Thyroid gland (tissue), 4 donors: Measurements from ENCODE around the gene BRAT1. TPM values are rescaled to one million over a fixed set of nuclear protein-coding genes. Genes with fewer than 3 reads are reported as not detected.
"Not testable (repeated sequence)": the region's sequence is repeated elsewhere in the genome, so short reads cannot be mapped to it uniquely, and the experiment has no call there.

Experiments used
- DNase-seq, 2 donors: peaks; one replicate each; pipeline ENCODE4 v3.0.0-alpha.2; 2019
- H3K27ac ChIP-seq, 3 donors: fragments of 200-600 bp; sonication (generic); 1 replicate in 2 of 3; 2 replicates in 1 of 3; pipeline ENCODE4 v1.5.1; 2016 to 2019; ENCODE audit warnings: mild to moderate bottlenecking in 1 of 3, moderate library complexity in 1 of 3
- H3K27me3 ChIP-seq: fragments of 200-600 bp; sonication (generic); one replicate; pipeline ENCODE4 v1.5.1; 2019
- H3K36me3 ChIP-seq, 2 donors: fragments of 200-600 bp; sonication (generic); one replicate each; pipeline ENCODE4 v1.5.1; 2016 to 2019
- H3K4me1 ChIP-seq, 2 donors: fragments of 200-600 bp; sonication (generic); one replicate each; pipeline ENCODE4 v1.5.1; 2017 to 2019
- H3K4me3 ChIP-seq, 3 donors: fragments of 200-600 bp; sonication (generic); replicated peaks in 1 of 3; 1 replicate in 2 of 3; 2 replicates in 1 of 3; pipeline ENCODE4 v1.5.1; 2016; ENCODE audit warnings: mild to moderate bottlenecking in 1 of 3
- H3K9me3 ChIP-seq: fragments of 200-600 bp; sonication (generic); one replicate; pipeline ENCODE4 v1.5.1; 2017
- POLR2A ChIP-seq, 2 donors: fragments of 450-650 bp; IDR thresholded peaks; one replicate each; pipeline ENCODE4 v1.6.1; 2017; ENCODE audit warnings: antibody characterized with exemption in 2 of 2, mild to moderate bottlenecking in 2 of 2, moderate library complexity in 1 of 2
- WGBS, 2 donors: methylation state at CpG; one replicate each; pipeline ENCODE4 v1.1.5; 2017; 5-methylcytosine and 5-hydroxymethylcytosine counted together
- intact Hi-C: fragments of 100-400 bp; cut with DNase I; formaldehyde crosslinking; loops from one replicate; pipeline ENCODE4 v1.15.1; 2023
- total RNA-seq, 4 donors: library from RNA; depleted of rRNA; stranded (reverse); fragments of >200 nt; gene quantifications; one replicate each; pipeline ENCODE4 v1.2.3, GENCODE V29; 2016
- TF ChIP-seq, protein P1 (sequence below), 6 experiments: fragments of 200-600 bp in 3 of 6; fragments of 450-650 bp in 3 of 6; sonication (generic) in 3 of 6; IDR thresholded peaks; one replicate each; pipeline ENCODE4 v1.5.1; 2016 to 2019; ENCODE audit warnings: antibody characterized with exemption in 6 of 6, mild to moderate bottlenecking in 2 of 6, inconsistent platforms in 1 of 6, moderate library complexity in 1 of 6

BRAT1 gene
- total RNA-seq, 4 donors from 2014 or later, result 37.2 to 51.8 (median 45.6) TPM

GRCh38 chr7:2540133-2540532 is 15.2 kb downstream of the BRAT1 start:
- no peaks in the 10 kb centered on the region for H3K27me3 ChIP-seq
- H3K4me3 ChIP-seq, result no peak overlapping the region
- H3K27ac ChIP-seq, result no peak overlapping the region
- intact Hi-C loops, result no loop called here
- no peak for DNase-seq
- TF ChIP-seq POLR2A (IDR thresholded peaks at IDR 0.05), result no peak
- TF ChIP-seq, protein P1, sequence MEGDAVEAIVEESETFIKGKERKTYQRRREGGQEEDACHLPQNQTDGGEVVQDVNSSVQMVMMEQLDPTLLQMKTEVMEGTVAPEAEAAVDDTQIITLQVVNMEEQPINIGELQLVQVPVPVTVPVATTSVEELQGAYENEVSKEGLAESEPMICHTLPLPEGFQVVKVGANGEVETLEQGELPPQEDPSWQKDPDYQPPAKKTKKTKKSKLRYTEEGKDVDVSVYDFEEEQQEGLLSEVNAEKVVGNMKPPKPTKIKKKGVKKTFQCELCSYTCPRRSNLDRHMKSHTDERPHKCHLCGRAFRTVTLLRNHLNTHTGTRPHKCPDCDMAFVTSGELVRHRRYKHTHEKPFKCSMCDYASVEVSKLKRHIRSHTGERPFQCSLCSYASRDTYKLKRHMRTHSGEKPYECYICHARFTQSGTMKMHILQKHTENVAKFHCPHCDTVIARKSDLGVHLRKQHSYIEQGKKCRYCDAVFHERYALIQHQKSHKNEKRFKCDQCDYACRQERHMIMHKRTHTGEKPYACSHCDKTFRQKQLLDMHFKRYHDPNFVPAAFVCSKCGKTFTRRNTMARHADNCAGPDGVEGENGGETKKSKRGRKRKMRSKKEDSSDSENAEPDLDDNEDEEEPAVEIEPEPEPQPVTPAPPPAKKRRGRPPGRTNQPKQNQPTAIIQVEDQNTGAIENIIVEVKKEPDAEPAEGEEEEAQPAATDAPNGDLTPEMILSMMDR (IDR thresholded peaks at IDR 0.05), result no peak
- H3K36me3 ChIP-seq, result peaks cover 36 to 40% of the 10 kb centered on the region in 2 donors
- WGBS, 2 donors, result 94 to 96% methylated on average over 7 of the region's 7 CpGs
- no peaks in the 10 kb centered on the region for H3K9me3 ChIP-seq
- H3K4me1 ChIP-seq, result no peaks in the 10 kb centered on the region

- H3K27ac ChIP-seq, result no peak overlapping the region
- TF ChIP-seq, protein P1 (IDR thresholded peaks at IDR 0.05), result no peak
- no peak for TF ChIP-seq POLR2A (IDR thresholded peaks at IDR 0.05)
- intact Hi-C loops, result no loop called here
- no peak for DNase-seq
- no peaks in the 10 kb centered on the region for H3K9me3 ChIP-seq
- 95% methylated on average over 16 to 24 of the region's 32 CpGs for WGBS, 2 donors
- peaks cover 29 to 40% of the 10 kb centered on the region in 2 donors for H3K36me3 ChIP-seq
- H3K27me3 ChIP-seq, result no peaks in the 10 kb centered on the region
- no peaks in the 10 kb centered on the region for H3K4me1 ChIP-seq
- no peak overlapping the region for H3K4me3 ChIP-seq
Observed at GRCh38 chr7:2539031-2539911, 16.1 kb downstream of the BRAT1 start.

GRCh38 chr7:2537981-2538851 is 17.1 kb downstream of the BRAT1 start:
- intact Hi-C loops, result no loop called here
- no peaks in the 10 kb centered on the region for H3K4me1 ChIP-seq
- H3K9me3 ChIP-seq, result no peaks in the 10 kb centered on the region
- 84 to 95% methylated on average over 12 to 37 of the region's 47 CpGs for WGBS, 2 donors
- DNase-seq, result no peak
- no peaks in the 10 kb centered on the region for H3K27me3 ChIP-seq
- TF ChIP-seq, protein P1 (IDR thresholded peaks at IDR 0.05), result no peak
- no peak for TF ChIP-seq POLR2A (IDR thresholded peaks at IDR 0.05)
- peaks cover 23 to 34% of the 10 kb centered on the region in 2 donors for H3K36me3 ChIP-seq
- no peak overlapping the region for H3K4me3 ChIP-seq
- H3K27ac ChIP-seq, result no peak overlapping the region

DNA sequence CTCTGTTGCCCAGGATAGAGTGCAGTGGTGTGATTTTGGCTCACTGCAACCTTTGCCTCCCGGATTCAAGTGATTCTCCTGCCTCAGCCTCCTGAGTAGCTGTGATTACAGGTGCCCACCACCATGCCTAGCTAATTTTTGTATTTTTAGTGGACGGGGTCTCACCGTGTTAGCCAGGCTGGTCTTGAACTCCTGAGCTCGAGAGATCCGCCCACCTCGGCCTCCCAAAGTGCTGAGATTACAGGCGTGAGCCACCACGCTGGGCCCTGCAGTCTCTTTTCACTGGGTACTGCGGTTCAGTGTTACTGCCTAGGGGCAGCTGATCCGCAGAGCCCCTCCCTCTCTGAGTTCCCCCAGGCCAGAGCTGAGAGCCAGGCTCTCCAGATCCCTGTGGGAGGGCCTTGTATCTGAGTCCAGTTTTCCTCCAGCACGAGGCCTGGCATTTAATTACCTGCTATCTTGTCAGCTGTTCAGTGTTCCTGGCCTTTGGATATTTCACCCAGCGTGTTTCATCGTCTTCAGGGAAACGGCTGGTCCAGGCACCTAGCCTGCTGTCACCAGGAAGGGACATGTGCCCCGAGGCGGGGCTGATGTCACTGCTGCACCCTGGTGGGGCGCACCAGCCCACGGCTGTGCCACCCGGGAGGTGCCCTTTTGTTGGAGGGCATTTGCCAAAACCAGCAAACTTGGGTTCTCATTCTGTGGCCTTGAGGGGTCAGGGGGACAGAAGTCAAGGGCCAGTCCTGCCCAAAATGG is 19.3 kb downstream of the BRAT1 start:
- H3K36me3 ChIP-seq, result peaks cover 15 to 19% of the 10 kb centered on the region in 2 donors
- H3K9me3 ChIP-seq, DNase-seq, H3K27ac ChIP-seq, H3K4me3 ChIP-seq, H3K27me3 ChIP-seq, intact Hi-C loops, H3K4me1 ChIP-seq: not testable (repeated sequence)
- WGBS, 2 donors, result 87 to 90% methylated on average over 12 to 18 of the region's 19 CpGs

DNA sequence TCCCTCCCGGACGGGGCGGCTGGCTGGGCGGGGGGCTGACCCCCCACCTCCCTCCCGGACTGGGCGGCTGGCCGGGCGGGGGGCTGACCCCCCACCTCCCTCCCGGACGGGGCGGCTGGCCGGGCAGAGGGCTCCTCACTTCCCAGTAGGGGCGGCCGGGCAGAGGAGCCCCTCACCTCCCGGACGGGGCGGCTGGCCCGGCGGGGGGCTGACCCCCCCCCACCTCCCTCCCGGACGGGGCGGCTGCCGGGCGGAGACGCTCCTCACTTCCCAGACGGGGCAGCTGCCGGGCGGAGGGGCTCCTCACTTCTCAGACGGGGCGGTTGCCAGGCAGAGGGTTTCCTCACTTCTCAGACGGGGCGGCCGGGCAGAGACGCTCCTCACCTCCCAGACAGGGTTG is 21.1 kb downstream of the BRAT1 start:
- DNase-seq, H3K9me3 ChIP-seq, H3K27ac ChIP-seq, H3K27me3 ChIP-seq, H3K4me3 ChIP-seq, intact Hi-C loops: not testable (repeated sequence)
- Histone ChIP-seq H3K4me1 (peaks cover 0 to 26% of the 10 kb centered on the region in 2 donors), H3K36me3 (peaks cover 8 to 14% of the 10 kb centered on the region in 2 donors)
- WGBS, 2 donors, result no CpG with 5 or more reads among the region's 34 CpGs

DNA sequence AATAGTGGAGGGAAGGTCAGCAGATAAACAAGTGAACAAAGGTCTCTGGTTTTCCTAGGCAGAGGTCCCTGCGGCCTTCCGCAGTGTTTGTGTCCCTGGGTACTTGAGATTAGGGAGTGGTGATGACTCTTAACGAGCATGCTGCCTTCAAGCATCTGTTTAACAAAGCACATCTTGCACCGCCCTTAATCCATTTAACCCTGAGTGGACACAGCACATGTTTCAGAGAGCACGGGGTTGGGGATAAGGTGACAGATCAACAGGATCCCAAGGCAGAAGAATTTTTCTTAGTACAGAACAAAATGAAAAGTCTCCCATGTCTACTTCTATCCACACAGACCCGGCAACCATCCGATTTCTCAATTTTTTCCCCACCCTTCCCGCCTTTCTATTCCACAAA is 21.8 kb downstream of the BRAT1 start:
- 50 to 63% methylated on average over 1 to 5 of the region's 8 CpGs for whole genome bisulfite sequencing, 2 donors

DNA sequence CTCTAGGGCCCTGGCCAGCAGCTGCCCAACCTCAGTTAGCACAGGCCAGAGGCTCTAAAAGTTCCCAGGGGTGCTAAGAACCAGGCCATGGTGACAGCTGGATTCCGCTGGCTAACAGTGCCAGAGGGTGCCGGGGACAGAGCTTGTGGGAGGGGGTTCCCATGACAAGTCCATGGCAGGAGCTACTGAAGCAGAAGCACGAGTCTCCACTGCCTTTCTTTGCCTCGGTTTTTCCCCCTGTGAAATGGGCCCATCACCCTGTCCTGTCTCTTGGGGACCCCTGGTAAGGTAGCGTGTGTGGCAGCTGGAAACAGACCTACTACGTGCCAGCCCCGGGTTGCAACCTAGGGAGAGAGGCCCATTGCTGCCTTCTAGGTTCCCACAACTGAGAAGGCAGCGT is 22.5 kb downstream of the BRAT1 start:
- 90 to 100% methylated on average over 1 to 3 of the region's 8 CpGs for WGBS, 2 donors
- intact Hi-C loops, DNase-seq: not testable (repeated sequence)

More for the DNA sequence above, 21.8 kb downstream of the BRAT1 start:
- intact Hi-C loops, H3K36me3 ChIP-seq, H3K27me3 ChIP-seq, DNase-seq, H3K9me3 ChIP-seq, H3K4me3 ChIP-seq, H3K27ac ChIP-seq: not testable (repeated sequence)
- H3K4me1 ChIP-seq, result peaks cover 0 to 32% of the 10 kb centered on the region in 2 donors

DNA sequence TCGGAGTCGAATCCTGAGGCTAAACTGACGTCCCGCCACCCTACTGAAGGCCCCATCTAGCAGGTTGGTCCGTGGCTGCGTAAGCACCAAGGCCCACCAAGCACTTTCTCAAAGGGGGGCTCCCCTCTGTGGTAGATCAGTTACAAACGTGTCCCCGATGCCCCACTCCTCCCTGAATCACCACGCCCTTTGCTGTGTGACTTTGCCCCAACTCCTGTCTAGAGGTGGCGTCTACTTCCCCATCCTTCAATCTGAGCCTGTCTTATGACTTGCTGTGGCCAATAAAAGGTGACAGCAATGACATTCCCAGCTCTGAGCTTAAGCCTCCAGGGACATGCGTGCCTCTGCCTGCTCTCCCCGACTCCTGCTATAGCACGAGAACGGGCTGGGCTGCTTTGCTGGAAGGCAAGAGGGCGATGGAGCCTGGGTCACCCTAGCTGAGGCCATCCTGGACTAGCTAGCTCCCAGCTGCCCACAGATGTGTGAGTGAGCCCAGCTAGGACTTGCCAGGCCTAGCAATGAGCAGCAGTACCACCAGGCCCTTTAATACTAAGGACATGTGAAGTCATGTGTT is 23.0 kb downstream of the BRAT1 start:
- intact Hi-C loops, H3K36me3 ChIP-seq, H3K27ac ChIP-seq, H3K4me3 ChIP-seq, H3K9me3 ChIP-seq, H3K27me3 ChIP-seq, DNase-seq: not testable (repeated sequence)
- H3K4me1 ChIP-seq, result peaks cover 0 to 39% of the 10 kb centered on the region in 2 donors
- 79 to 82% methylated on average over 8 of the region's 15 CpGs for WGBS, 2 donors

More for the DNA sequence above, 22.5 kb downstream of the BRAT1 start:
- peaks cover 0 to 39% of the 10 kb centered on the region in 2 donors for H3K4me1 ChIP-seq
- H3K4me3 ChIP-seq, H3K9me3 ChIP-seq, H3K36me3 ChIP-seq, H3K27ac ChIP-seq, H3K27me3 ChIP-seq: not testable (repeated sequence)
